Medulla oblongata (tissue), 1 donor: ENCODE results near the gene FAM114A1.

Experiments used
- DNase-seq: peaks from one replicate; pipeline ENCODE4 v3.0.0-alpha.2; 2015; ENCODE audit errors: extremely low spot score

The FAM114A1 gene

GRCh38 chr4:38858097-38858420, 9.5 kb upstream of the FAM114A1 start:
- DNase-seq: no peak

- DNase-seq: no peak
These were observed 8.1 kb upstream of the FAM114A1 start for GRCh38 chr4:38859501-38859900.

GRCh38 chr4:38860788-38861424, 6.7 kb upstream of the FAM114A1 start:
- no peak for DNase-seq

- no peak for DNase-seq
These were observed 5.8 kb upstream of the FAM114A1 start for GRCh38 chr4:38861791-38862190.

GRCh38 chr4:38865445-38865844, 2.2 kb upstream of the FAM114A1 start:
- DNase-seq: no peak

- no peak for DNase-seq
These were observed 581 bp upstream of the FAM114A1 start for GRCh38 chr4:38866973-38867477.

GRCh38 chr4:38868059-38868960, 704 bp downstream of the FAM114A1 start:
- DNase-seq: peak; percentile 12

GRCh38 chr4:38869511-38869910, 1.9 kb downstream of the FAM114A1 start:
- DNase-seq: no peak

- no peak for DNase-seq
These were observed 2.6 kb downstream of the FAM114A1 start for GRCh38 chr4:38870098-38870808.

GRCh38 chr4:38871593-38871992, 4.0 kb downstream of the FAM114A1 start:
- DNase-seq: no peak

- DNase-seq: no peak
These were observed 5.0 kb downstream of the FAM114A1 start for GRCh38 chr4:38872620-38873019.

- DNase-seq: no peak
These were observed 5.8 kb downstream of the FAM114A1 start for GRCh38 chr4:38873290-38873944.

GRCh38 chr4:38876636-38877035, 9.0 kb downstream of the FAM114A1 start:
- no peak for DNase-seq

GRCh38 chr4:38884254-38884653, 16.6 kb downstream of the FAM114A1 start:
- no peak for DNase-seq

GRCh38 chr4:38889143-38889542, 21.5 kb downstream of the FAM114A1 start:
- peak; percentile 56 for DNase-seq

- DNase-seq: no peak
These were observed 23.7 kb downstream of the FAM114A1 start for GRCh38 chr4:38891051-38891983.

- DNase-seq: no peak
These were observed 26.8 kb downstream of the FAM114A1 start for GRCh38 chr4:38894322-38894982.

GRCh38 chr4:38896940-38897339, 29.3 kb downstream of the FAM114A1 start:
- no peak for DNase-seq

GRCh38 chr4:38898245-38898644, 30.6 kb downstream of the FAM114A1 start:
- DNase-seq: no peak

GRCh38 chr4:38902221-38902620, 34.6 kb downstream of the FAM114A1 start:
- DNase-seq: no peak
